Peyer's patch (tissue), 4 donors: Measurements from ENCODE around the gene SIAH1. TPM values are rescaled to one million over a fixed set of nuclear protein-coding genes. Genes with fewer than 3 reads are reported as not detected.
A peak's percentile ranks its signal among the peaks of the same experiment; 100 is the strongest.

Experiments
- DNase-seq, 3 donors: peaks; one replicate each; pipeline ENCODE4 v3.0.0-alpha.2; 2017 to 2019
- H3K27ac ChIP-seq, 4 donors: fragments of 200-600 bp; sonication (generic); one replicate each; pipeline ENCODE4 v1.5.1; 2016 to 2019
- H3K27me3 ChIP-seq, 2 donors: fragments of 200-600 bp; sonication (generic); one replicate each; pipeline ENCODE4 v1.5.1; 2019
- H3K36me3 ChIP-seq, 3 donors: fragments of 200-600 bp; sonication (generic); one replicate each; pipeline ENCODE4 v1.5.1; 2016 to 2019
- H3K4me1 ChIP-seq, 4 donors: fragments of 200-600 bp; sonication (generic); one replicate each; pipeline ENCODE4 v1.5.1; 2016 to 2019
- H3K4me3 ChIP-seq, 4 donors: fragments of 200-600 bp; sonication (generic); 1 replicate in 3 of 4; 2 replicates in 1 of 4; pipeline ENCODE4 v1.5.1; 2016 to 2019; ENCODE audit warnings: mild to moderate bottlenecking in 1 of 4
- H3K9me3 ChIP-seq, 4 donors: fragments of 200-600 bp; sonication (generic); one replicate each; pipeline ENCODE4 v1.5.1; 2016 to 2019; ENCODE audit warnings: mild to moderate bottlenecking in 1 of 4
- POLR2A ChIP-seq, 2 donors: fragments of 450-650 bp; IDR thresholded peaks; one replicate each; pipeline ENCODE4 v1.5.1; 2017; ENCODE audit warnings: antibody characterized with exemption in 2 of 2, mild to moderate bottlenecking in 2 of 2, moderate library complexity in 2 of 2
- total RNA-seq, 4 donors: library from RNA; depleted of rRNA; stranded (reverse); fragments of >200 nt; gene quantifications; one replicate each; pipeline ENCODE4 v1.1.0, GENCODE V29; 2016
- TF ChIP-seq, protein P1 (sequence below), 6 experiments: fragments of 450-650 bp in 4 of 6; fragments of 200-600 bp in 2 of 6; sonication (generic) in 1 of 6; IDR thresholded peaks; one replicate each; pipeline ENCODE4 v1.5.1; 2017 to 2019; ENCODE audit warnings: antibody characterized with exemption in 6 of 6, mild to moderate bottlenecking in 3 of 6, moderate library complexity in 1 of 6

Gene SIAH1
- total RNA-seq, 4 donors from 2014 or later = 27.7 to 35.3 (median 31.4) TPM

DNA sequence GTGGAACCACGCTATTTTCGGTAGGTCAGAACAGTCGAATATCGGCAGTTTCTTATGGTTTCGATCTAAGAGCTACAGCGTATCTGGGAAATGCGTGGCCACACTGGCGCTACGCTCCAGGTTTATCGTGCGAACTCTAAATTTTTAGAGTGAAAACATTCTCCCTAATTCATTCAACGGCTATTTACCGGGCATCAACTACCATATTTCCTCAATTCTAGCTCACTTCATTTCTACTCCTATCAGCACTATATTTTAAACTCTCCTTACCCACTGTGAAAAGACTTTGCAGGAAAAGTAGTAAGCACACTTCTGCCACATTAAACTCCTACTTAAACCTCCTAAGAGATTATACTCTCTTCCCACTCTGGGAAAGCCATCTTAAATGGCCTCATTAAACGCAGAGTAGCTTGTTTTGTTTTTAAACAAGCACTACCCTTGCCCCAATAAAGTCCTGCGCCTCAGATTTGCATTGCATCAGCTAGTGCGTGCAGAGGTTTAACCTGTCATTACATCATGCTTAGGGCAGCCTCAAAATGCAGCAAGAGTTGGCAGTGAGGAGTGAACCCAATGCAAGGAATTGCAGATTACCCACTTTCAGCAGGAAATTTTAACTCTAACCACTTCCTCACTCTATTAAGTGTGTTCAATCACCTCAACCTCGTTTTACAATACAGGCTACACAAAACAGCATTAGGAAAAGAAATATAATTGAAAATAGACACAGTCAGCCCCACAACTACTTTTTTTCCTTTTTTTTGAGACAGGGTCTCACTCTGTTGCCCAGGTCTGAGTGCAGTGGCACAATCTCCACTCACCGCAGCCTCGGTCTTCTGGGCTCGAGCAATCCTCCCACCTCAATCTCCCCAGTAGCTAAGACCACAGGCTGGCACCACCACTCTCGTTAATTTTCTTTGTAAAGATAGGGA lies 18.8 kb downstream of the SIAH1 start:
- peak in 2 of 3 donors; percentile 43 to 70 for DNase-seq

DNA sequence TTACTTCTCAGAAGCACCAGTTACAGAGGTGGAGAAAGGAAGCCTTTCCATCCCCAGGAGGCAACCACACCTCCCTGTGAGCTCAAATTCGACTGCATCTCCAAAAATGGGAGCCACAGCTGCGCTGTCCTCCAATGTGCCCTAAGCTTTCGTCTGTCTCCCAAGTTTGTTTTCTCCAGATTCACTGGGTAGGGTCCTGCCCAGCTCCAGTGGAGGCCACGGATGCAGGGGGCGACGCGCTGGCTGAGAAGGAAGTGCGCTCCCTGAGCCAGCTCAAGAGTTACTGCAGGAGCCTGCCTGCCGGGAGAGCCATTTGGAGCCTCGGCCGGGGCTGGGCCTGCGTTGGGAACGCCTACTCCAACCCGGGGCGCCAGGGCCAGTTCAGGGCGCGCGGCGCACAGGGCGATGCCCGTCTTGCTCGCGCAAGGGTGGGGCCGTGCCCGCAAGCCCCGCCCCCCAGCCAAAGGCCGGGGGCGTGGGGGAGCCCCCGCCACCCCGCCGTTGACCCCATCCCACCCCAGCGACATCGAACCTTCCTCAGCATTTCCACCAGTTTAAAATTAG lies 19.5 kb downstream of the SIAH1 start:
- Histone ChIP-seq H3K9me3 (no peaks in the 10 kb centered on the region), H3K4me1 (peaks cover 0 to 28% (median 5%) of the 10 kb centered on the region in 4 donors), H3K4me3 (peak overlapping the region; percentile 52 to 71 (median 68)), H3K36me3 (peaks cover 0 to 5% (median 0%) of the 10 kb centered on the region in 3 donors), H3K27ac (peak overlapping the region; percentile 71 to 91 (median 87)), H3K27me3 (no peaks in the 10 kb centered on the region)
- TF ChIP-seq, protein P1, sequence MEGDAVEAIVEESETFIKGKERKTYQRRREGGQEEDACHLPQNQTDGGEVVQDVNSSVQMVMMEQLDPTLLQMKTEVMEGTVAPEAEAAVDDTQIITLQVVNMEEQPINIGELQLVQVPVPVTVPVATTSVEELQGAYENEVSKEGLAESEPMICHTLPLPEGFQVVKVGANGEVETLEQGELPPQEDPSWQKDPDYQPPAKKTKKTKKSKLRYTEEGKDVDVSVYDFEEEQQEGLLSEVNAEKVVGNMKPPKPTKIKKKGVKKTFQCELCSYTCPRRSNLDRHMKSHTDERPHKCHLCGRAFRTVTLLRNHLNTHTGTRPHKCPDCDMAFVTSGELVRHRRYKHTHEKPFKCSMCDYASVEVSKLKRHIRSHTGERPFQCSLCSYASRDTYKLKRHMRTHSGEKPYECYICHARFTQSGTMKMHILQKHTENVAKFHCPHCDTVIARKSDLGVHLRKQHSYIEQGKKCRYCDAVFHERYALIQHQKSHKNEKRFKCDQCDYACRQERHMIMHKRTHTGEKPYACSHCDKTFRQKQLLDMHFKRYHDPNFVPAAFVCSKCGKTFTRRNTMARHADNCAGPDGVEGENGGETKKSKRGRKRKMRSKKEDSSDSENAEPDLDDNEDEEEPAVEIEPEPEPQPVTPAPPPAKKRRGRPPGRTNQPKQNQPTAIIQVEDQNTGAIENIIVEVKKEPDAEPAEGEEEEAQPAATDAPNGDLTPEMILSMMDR (IDR thresholded peaks at IDR 0.05) = peak in 1 of 6 experiments; percentile 6
- peak; percentile 69 to 95 for TF ChIP-seq POLR2A (IDR thresholded peaks at IDR 0.05)
- peak; percentile 72 to 95 (median 94) for DNase-seq

More for the DNA sequence above, 18.8 kb downstream of the SIAH1 start:
- H3K4me3 ChIP-seq = peak overlapping the region; percentile 52 to 71 (median 68)
- TF ChIP-seq POLR2A (IDR thresholded peaks at IDR 0.05) = no peak
- TF ChIP-seq, protein P1 (IDR thresholded peaks at IDR 0.05) = peak in 1 of 6 experiments; percentile 17
- peaks cover 0 to 28% (median 5%) of the 10 kb centered on the region in 4 donors for H3K4me1 ChIP-seq
- H3K9me3 ChIP-seq = no peaks in the 10 kb centered on the region
- H3K36me3 ChIP-seq = peaks cover 0 to 3% (median 0%) of the 10 kb centered on the region in 3 donors
- peak overlapping the region; percentile 71 to 91 (median 87) for H3K27ac ChIP-seq
- no peaks in the 10 kb centered on the region for H3K27me3 ChIP-seq

DNA sequence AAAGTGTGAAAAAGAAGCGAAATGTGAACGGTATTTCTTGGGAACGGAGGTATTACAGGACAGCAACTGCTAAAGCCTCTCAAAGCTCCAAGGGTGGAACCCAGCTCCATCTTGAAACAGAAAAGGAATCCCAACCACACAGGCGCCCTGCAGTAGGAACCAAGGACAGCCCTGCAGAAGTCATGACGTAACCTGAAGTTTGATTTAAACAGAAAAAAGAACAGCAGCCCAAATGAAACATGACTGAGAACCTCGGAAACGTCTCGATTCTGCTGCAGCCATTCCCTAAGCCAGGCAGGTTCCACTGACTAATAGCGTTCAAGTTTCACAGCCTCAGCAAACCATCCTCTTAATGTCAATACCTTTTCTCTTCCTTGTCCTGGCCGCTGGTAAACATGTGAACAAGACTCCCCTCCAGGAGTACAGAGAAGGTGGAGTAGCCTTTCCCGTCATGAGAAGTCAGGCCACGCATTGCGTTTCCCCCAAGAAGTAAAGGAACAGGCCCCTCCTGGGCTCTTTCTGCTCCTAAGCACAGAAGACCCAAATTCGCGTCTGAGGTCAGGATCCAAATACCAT lies 20.1 kb downstream of the SIAH1 start:
- Histone ChIP-seq H3K27ac (peak overlapping the region; percentile 71 to 91 (median 87)), H3K36me3 (peaks cover 0 to 5% (median 0%) of the 10 kb centered on the region in 3 donors), H3K9me3 (no peaks in the 10 kb centered on the region), H3K4me1 (peaks cover 0 to 28% (median 5%) of the 10 kb centered on the region in 4 donors), H3K4me3 (peak overlapping the region in 3 of 4 donors; percentile 52 to 68 (median 67)), H3K27me3 (no peaks in the 10 kb centered on the region)
- no peak for DNase-seq
- no peak for TF ChIP-seq POLR2A (IDR thresholded peaks at IDR 0.05)
- TF ChIP-seq, protein P1 (IDR thresholded peaks at IDR 0.05) = no peak

DNA sequence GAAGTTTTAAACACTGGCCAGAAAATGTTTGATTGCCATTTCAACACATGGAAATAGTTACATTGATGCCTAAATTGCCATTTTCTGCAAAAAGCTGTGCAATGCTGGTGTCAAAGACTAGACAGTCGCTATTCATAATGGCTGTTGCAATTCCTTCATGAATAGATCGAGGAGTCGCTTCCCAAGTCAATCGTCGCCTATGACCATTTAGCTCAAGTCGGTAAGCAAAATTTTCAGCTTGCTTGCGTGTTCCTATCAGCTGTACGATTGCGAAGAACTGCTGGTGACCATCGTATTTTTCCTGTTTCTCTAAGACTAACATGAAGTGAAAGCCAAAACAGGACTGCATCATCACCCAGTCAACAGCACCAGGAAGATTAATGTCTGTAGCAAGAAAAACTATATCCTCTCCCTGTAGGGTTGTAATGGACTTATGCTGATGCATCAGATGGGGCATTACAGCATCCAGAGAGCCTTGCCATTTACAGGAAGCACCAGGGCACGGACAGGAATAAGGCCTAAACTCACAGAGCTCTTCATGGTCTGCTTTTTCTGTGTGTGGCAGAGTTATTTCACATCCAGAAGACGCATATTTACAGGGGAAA lies 23.6 kb downstream of the SIAH1 start:
- no peak overlapping the region for H3K27ac ChIP-seq
- no peaks in the 10 kb centered on the region for H3K9me3 ChIP-seq
- H3K27me3 ChIP-seq = no peaks in the 10 kb centered on the region
- no peak for DNase-seq
- no peak overlapping the region for H3K4me3 ChIP-seq
- peaks cover 0 to 9% (median 0%) of the 10 kb centered on the region in 3 donors for H3K36me3 ChIP-seq
- peaks cover 0 to 19% (median 3%) of the 10 kb centered on the region in 4 donors for H3K4me1 ChIP-seq
- TF ChIP-seq, protein P1 (IDR thresholded peaks at IDR 0.05) = no peak
- no peak for TF ChIP-seq POLR2A (IDR thresholded peaks at IDR 0.05)

DNA sequence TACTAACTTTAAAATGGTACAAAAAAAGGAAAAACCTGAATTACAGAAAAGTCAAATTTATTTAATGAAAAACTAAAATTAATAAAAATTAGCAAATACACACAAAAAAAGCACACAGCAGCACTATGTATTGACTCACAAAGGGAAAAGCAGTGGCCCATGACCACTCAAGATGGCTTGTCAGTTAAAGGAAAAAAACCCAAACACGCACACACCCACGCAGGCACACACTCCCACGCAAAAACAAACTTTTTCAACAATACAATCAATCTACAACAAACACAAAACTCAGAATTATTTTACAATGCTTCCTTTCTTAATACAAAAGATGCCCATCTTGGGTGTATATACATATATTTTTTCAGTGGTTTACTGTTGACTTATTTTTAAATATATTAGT lies 24.2 kb downstream of the SIAH1 start:
- Histone ChIP-seq H3K27ac (no peak overlapping the region), H3K4me1 (peaks cover 0 to 16% (median 2%) of the 10 kb centered on the region in 4 donors)

More for the DNA sequence above, 24.2 kb downstream of the SIAH1 start:
- no peak for TF ChIP-seq POLR2A (IDR thresholded peaks at IDR 0.05)
- TF ChIP-seq, protein P1 (IDR thresholded peaks at IDR 0.05) = no peak
- Histone ChIP-seq H3K36me3 (peaks cover 0 to 9% (median 0%) of the 10 kb centered on the region in 3 donors), H3K9me3 (no peaks in the 10 kb centered on the region), H3K4me3 (no peak overlapping the region), H3K27me3 (no peaks in the 10 kb centered on the region)
- DNase-seq = no peak
